ENCODE results near the gene SH3RF3.

The SH3RF3 gene

DNA sequence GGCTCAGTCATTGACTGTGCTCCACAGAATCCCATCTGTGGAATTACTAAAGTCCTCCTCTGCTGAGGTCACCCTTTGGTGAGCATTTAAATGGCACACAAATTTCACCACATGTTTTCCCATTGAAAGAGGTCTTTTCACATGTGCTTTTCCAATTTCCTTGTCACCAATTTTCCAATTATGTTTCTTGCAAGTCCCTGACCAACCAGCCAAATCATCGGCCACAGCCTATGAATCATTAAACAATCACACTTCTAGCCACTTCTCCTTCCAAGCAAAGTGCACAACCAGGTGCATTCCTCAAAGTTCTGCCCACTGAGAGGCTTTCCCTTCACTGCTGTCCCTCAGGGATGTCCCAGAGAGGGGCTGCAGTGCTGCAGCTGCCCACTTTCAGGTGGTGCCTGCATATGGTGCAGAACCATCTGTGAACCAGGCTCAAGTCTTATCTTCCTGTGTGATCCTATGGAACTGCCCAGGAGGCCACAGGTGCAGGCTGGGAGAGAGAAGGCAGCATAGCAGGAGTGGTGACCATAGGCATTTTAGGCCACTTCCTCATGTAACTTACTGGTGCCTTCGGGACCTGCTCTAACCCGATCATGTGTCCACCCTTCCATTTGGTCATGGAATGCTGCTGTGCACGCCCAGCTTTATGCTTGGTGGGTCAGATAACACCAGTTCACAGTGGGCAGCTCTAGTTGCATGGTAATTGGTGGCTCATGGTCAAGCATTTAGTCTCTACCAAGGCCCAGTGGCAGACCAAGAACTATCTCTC, 331.7 kb downstream of the SH3RF3 start:
- DNase-seq, result no peak

DNA sequence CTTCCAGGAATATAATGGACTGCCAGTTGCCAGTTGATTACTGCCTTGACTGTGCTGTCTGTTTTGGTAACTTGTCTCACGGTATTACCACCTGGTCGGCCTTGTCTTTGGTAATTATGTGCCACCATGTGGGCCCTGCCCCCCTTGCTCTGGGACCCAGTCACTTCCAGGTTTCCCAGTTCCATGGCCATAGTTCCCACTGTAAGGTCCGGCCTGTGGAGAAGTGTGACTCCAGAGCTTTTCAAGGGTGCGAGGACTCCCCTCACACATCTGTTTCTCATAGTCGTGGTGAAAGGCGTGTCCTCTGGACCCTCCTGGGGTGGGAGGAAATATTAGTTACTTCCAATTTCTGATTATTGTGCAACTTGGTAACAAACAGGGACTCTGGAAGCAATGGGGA, 334.2 kb downstream of the SH3RF3 start:
- DNase-seq, result no peak

DNA sequence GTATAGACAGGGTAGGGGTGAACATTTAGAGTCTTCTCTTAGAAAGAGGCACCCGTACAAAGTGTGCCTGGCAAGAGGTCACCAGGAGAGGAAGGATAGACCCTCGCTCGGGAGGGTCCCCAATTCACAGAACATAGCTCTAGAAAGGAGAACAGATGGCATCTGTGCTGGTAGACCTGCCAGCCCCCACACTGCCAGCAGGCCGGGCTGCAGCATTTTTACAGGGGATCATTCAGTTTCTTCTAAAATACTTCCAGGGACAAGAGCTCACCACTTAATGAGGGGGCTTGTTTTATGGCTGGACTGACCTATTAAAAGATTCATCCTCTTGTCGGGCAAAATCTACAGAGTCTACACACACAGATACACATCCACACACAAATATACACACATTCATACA, 334.9 kb downstream of the SH3RF3 start:
- no peak for DNase-seq

DNA sequence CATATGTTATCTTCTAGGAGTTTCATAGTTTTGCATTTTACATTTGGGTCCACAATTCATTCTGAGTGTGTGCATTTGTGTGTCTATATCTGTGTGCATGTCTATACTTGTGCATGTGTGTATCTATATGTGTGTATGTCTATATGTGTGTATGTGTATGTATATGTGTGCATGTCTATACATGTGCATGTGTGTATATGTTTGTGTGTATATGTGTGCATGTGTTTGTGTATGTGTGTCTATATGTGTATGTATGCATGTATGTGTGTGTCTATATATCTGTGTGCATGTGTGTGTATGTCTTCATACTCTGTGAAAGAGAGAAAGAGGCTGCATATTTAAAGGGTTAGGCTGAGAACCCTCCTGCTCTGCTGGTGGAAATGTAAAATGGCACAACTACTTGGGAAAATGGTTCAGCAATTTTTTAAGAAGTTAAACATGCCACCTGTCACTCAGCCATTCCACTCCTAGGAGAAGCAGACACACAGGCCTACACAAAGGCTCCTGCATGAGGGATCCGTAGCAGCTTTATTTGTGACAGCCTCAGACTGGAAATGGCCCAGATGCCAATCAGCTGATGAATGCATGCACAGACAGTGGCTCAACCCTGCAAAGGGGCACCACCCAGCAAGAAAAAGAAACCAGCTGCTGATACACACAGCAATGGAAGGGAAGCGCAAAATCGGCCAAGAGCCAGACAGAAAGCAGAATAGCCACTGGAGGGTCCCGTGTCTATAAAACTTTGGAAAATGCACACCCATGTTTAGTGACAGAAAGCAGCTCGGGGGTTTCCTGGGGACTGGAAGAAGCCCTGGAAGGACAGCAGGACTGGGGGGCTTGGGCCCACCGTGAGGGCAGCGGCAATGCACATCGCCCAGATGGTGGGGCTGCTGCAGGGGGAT, 337.9 kb downstream of the SH3RF3 start:
- DNase-seq, result no peak

DNA sequence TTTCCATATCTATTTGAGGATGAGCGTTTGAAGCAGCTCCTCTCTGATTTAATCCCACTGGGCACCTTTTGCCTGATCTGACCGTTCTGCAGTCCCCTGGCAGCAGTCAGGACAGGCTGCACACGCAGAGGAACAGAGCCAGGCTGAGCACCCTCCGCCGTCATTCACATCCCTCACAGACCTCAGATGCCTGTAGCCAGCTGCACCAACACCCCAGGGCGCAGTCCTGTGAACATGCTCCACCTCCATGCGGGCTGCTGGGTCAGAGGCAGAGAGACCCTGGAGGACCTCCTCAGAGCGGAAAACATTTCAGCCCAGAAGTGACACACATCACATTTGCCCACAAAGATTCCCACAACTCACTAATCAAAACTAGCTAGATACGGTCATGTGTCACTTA, 338.7 kb downstream of the SH3RF3 start:
- no peak for DNase-seq

DNA sequence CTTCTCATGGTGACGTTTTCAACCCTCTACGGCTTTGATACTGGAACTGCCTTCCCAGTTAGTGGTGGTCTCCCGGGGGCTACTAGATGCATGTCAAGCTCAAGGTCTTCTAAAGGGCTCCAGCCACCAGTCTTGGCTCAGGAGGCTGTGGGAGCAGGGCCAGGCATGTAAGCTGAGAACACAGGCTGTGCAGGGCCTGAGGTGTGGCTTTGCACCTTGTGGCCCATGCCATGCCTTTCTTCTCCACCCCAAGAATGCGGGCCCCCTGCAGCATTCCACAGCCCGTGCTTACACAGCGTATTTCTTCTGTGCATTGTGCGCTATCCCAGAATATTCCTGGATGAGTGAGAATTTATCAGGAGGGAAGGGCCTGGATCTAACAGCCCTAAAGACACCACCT, 339.9 kb downstream of the SH3RF3 start:
- DNase-seq, result no peak

DNA sequence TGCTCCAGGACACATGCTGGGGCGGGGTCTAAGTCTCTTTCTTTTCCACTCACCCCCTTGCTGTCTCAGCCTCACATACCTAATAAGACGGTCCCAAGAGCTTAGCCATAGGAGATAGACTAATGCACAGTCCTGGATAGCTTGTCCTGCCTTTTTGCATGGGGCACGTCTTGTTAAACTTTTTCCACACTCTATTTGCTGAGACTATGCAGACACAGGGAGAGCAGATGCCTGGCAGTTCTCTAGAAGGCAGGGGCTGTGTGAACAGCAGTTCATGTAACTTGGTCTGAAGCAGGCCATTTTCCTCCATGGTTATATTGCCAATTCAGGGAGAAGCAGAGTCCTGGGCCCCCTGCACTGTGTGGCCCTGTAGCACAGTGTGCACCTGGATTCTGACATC, 342.7 kb downstream of the SH3RF3 start:
- DNase-seq, result no peak

DNA sequence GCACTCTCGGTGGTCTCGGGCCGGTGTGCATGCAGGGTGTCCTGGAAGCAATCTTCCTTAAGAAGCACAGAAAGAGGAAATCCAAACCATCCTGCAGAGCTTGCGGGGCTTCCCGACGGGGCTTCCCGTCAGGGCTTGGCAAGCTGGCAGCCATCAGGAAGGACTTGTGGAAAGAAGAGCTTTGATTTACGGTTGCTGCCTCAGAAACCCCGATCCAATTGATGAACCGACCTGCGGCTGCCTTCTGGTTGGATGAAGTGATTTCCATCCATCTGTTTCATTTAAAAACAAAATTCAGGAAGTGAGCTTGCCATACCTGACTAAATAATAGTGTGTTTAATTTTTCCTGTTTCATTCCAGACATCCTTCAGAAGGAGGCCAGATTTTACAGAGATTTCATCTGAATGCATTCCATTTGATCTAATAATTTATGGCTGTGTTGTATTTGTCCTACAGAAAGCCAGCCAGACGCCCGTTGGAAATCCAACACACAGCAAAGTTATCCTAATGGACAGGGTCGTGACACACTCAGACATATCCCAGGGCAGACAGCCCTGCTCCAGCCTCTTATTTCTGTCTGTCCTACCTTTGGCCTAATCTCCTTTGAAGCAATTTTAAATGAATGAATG, 343.4 kb downstream of the SH3RF3 start:
- DNase-seq, result no peak

DNA sequence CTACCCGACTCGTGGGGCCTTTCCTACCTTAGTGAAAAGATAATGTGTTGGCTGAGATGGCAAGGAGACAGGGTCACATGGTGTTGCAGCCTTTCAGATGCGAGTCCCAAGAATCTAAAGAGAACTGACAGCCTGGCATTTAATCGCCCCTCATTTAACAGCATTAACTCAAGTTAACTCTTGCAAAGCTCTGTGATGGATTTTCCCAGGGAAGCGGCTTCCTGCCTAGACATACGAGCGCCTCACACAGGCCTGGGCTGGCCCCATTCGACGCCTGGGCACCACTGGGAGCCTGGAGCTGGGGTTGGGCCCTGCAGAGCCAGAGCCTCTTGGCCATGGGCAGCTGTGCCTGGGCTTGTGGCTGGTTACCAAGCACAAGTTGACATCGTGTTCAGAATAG, 344.0 kb downstream of the SH3RF3 start:
- no peak for DNase-seq

DNA sequence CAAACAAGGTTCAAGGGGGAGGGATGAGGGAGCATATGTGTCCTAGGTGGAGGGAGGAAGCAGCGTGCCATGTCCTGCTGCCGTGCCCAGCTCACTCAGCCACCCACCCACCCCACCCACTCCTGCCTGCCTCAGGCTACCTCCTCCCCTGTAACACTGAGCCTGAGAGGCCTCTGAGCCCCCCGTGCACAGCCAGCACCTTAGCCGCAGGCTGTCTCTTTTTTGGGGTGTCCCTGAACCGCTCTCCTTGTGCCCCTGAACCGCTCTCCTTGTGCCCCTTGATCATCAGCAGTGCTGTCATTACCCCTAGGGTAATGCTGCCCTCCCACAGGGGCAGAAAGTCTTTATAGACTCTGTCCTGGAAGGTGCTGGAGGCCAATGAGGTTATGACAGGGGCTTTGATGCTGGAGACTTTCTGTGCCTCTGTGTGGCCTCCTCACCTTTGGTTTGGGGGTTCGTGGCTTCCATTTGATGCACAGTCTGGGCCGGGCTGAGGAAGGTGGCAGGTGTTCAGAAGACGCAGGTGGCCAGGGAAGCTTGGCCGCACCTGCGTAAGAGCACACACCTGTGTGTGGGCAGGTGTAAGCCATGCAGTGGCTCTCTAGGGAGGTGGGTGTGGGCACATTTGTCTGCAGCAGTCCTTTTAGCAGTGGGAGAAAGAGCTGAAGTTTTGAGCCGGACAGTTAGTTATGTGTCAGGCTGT, 344.8 kb downstream of the SH3RF3 start:
- no peak for DNase-seq

DNA sequence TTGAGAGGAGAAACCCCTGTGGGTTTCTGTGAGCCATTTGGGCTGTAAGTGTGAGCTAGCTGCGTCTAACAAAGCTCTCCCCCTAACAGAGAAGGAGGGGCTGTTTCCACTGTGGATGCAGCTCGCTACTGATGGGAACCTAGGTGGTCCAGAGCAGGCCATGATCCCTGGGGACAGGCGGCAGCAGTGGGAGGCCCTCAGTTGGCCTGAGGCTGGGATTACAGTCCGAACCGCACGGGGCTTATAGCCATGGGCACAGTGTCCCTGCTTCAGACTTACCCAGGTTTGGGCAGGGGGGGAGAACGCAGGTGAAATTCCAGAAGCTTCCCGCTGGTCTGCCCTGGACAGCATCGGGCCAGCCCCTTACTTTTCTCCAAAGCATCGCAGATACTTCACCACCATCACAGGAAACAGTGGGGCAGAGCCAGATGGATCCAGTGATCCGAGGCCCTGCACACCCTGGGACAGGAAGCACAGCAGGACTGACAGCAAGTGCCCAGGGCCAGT, 345.4 kb downstream of the SH3RF3 start:
- DNase-seq, result no peak

DNA sequence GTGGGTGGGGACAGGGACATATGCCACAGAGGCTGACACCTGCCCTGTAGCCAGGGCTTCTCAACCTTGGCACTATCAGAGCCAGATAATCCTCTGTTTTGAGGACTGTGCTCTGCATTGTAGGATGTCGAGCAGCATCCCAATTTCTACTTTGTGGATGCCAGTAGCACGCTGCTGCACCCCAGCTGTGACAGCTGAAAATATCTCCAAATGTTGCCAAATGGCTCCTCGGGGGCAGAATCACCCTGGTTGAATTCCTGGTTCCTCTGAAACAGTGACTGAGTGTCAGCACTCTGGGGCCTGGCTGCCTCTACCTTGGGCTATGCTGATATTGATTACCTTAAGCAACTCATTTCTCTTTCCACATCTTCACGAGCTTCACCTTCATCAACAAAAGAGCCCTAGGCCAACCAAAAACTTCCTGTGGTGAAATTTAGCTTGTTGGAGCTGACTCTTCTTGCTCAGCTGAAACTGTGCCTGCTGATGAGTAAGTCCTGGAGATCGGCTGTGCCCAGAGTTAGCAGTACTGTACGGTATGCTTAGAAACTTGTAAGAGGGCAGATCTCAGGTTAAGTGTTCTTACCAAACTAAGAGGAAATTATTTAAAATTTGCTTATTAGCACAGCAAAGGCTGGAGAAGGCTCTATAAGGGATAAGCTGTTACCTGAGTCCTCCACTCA, 346.7 kb downstream of the SH3RF3 start:
- no peak for DNase-seq

DNA sequence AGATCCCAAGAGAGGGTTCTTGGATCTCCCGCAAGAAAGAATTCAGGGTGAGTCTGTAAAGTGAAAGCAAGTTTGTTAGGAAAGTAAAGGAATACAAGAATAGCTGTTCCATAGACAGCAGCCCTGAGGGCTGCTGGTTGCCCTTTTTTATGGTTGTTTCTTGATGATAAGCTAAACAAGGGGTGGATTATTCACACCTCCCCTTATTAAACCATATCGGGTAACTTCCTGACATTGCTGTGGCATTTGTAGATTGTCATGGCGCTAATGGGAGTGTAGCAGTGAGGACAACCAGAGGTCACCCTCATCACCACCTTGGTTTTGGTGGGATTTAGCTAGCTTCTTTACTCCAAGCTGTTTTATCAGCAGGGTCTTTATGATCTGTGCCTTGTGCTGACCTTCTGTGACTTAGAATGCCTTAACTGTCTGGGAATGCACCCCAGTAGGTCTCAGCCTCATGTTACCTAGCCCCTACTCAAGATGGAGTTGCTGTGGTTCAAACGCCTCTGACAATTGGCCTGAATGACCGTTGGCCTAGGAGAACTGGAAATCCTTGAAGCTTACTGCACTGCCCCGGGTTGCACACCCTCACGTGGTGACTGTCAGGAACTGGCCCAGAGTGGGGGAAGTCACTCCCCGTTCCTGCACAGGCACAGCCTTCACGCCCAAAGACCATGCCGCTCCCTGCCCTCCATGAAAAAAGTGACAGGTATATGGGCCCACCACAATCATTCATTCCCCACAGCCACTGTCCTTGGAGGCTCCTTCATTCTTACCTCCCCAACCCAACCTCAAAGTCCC, 347.8 kb downstream of the SH3RF3 start:
- no peak for DNase-seq

DNA sequence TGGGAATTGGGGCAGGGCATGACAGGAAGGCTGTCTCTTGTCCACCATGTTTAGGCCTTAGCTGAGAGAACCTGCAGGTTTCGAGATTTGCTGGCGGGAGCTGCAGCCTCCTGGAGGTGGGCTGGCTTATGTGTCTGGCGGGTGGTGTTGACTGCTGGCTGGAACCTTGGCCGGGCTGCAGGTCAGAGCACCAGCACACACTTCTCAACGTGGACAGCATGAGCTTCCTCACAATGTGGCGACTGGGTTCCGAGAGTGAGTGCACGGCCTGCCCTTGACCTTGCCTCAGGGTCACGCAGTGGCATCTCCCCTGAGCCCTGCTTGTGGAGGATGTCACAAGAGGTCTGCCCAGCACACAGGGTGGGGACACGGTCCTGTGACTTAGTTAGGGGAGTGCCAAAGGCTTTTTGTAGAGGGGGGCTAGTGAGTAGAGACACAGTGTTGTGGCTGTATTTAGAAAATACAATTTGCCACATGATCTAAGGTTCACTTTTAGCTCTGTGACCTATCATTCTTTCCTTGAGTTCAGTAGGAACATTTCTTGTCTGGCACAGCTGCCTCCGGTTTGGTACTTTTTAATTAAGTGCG, 350.0 kb downstream of the SH3RF3 start:
- no peak for DNase-seq

DNA sequence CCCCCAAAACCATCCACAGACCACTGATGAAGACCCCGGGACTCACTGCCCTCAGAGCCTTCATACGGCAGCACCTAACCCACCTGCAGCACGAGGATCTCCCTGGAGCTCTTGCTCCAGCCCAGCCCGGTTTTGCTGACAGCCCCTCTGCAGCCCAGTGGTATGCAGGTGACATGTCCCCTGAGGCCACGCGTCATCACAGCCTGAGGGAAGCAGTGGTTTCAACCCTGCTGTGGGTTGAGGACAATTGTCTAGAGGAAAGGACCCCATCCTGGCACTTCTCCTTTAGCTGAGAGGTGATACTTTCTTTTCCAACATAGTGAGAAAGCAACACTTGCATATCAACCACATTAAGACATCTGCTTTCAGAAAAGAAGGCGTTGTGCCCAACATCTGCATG, 350.8 kb downstream of the SH3RF3 start:
- DNase-seq, result no peak

DNA sequence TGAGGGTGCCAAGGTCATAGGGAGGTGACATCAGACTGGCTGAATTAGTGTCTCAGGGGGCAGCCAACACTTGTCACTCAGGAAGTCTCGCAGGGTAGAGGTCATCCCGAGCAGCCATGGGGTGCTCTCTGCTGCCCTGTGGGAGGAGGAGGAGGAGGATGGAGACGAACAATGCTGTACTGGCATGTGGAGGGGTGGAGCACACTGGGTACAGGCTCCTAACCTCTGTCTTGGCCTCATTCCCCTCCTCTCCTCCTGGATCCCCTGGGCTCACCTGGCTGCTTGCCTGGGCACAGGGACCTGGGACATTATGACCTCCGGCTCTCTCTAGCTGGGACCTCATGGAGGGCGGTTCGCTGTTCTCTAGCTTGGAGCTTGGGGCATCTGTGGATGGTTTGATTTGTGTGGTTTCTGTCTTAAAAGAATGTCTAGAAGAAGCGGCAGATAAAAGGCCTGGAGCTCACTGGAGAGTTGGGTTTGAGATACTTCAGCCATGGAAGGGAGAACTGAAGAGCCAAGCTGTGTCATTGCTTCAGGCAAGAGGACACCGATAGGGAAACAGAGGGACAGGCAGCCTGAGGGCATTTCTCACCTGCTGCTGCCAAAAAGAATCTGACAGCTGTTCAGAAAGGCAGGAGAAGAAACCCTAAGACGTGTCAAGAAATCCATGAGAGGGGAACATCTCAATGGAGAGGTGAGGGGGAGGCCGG, 351.6 kb downstream of the SH3RF3 start:
- DNase-seq, result no peak

DNA sequence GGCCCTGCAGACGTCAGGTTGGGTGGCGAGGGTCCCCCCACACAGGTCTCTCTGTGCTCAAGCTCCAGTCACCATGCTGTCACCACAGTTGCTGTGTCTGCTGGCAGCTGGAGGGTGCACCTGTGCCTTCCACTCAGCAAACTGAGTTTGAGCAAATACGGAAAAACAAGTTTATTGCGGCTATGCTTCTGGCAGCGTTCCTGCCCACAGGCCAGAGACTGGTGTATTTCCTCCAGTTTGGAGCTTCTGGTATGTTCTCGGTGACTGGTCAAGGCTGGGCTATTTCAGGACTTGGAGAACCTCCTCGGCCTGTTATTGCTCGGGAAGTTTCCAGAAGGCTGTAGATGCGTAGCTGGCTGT, 352.2 kb downstream of the SH3RF3 start:
- DNase-seq, result no peak

DNA sequence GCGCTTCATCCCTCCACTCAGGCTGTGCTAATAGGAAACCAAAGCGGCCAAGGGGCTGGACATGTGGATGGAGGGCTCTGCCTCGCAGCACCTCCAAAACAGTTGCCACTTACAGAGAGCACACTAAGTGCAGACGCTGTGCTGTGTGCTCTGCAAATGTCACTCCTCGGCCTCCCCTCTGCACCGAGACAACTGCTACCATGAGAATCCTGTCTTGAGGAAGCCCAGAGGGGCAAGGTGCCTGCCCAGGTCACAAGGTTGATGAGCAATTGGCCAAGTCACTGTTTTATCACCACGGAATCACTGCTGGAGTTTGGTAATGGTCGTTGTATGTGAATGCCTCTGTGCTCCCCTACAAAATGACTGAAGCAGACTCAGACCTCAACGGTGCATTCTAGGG, 352.6 kb downstream of the SH3RF3 start:
- DNase-seq, result no peak

DNA sequence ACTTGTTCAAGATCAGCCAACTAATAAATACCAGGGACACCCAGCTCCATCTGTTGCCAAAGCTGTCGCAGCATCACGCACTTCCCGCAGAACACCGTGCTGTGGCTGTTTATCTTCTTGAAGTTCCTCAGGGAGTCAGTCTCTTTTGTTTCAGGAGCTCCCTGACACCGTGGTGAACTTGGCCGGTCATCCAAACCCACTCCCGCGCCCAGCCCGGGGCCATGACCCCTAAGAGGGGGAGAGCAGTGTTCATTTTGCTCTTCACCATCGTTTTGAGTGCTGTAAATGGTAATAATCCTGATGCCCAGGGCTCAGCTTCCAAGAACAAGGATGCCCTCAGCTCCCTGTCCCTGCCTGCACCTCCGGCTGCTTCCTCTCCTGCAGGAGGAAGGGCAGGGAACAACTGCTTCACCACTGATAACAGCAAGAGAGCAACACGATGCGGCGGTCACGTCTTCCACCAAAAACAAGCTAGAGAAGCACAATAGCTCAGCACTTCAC, 353.4 kb downstream of the SH3RF3 start:
- DNase-seq, result no peak
